Left lung (tissue), 10 donors: ENCODE measurements around the gene TMEM184B. TPM values are rescaled to one million over a fixed set of nuclear protein-coding genes. Genes with fewer than 3 reads are reported as not detected.

ENCODE experiments used
- ATAC-seq: fragments of 200-7000 bp; cut with Tn5 transposase; one replicate; pipeline ENCODE4 v1.9.1; 2020; ENCODE audit warnings: moderate library complexity
- DNase-seq, 4 donors: peaks; one replicate each; pipeline ENCODE4 v3.0.0-alpha.2; 2013 to 2020
- H3K27ac ChIP-seq, 2 donors: fragments of 200-600 bp; sonication (generic) in 1 of 2; one replicate each; pipeline versions ENCODE4 v1.5.0 to v1.8.0; 2020 to 2021
- H3K27me3 ChIP-seq, 2 donors: fragments of 200-600 bp; sonication (generic) in 1 of 2; one replicate each; pipeline versions ENCODE4 v1.5.0 to v1.8.0; 2020 to 2021
- H3K36me3 ChIP-seq, 2 donors: fragments of 200-600 bp; sonication (generic) in 1 of 2; one replicate each; pipeline versions ENCODE4 v1.5.0 to v1.8.0; 2020 to 2021
- H3K4me1 ChIP-seq, 2 donors: fragments of 200-600 bp; one replicate each; pipeline ENCODE4 v1.8.0; 2021
- H3K4me3 ChIP-seq, 2 donors: fragments of 200-600 bp; sonication (generic) in 1 of 2; one replicate each; pipeline versions ENCODE4 v1.5.0 to v1.8.0; 2020 to 2021; ENCODE audit warnings: mild to moderate bottlenecking in 1 of 2
- H3K9me3 ChIP-seq, 2 donors: fragments of 200-600 bp; sonication (generic) in 1 of 2; one replicate each; pipeline versions ENCODE4 v1.5.0 to v1.8.0; 2020 to 2021
- CTCF ChIP-seq, 2 donors: fragments of 200-600 bp; sonication (generic) in 1 of 2; IDR thresholded peaks; one replicate each; pipeline versions ENCODE4 v1.5.0 to v1.8.0; 2021; ENCODE audit warnings: antibody characterized with exemption in 2 of 2
- intact Hi-C, 2 donors: fragments of 100-400 bp; cut with DNase I; formaldehyde crosslinking; loops; one replicate each; pipeline versions ENCODE4 v1.11.2 to v1.14.2; 2022
- polyA plus RNA-seq, 6 donors: library from polyadenylated mRNA; unstranded; fragments of 120-200 nt; gene quantifications; one replicate each; pipeline ENCODE4 v1.2.1, GENCODE V29; 2013; ENCODE audit not compliant: insufficient read length in 6 of 6
- total RNA-seq, 2 donors: library from RNA; stranded (reverse); fragmentation: NEBNext Ultra II Directional; extraction: Animal tissue kit (Norgen Biotek cat#: 25700); gene quantifications; one replicate each; pipeline ENCODE4 v1.2.1, GENCODE V29; 2021
- donor health status: DM: no; HTN: yes; CAD: no.
- donor health status: DM: no; HTN: no; CAD: no.

TMEM184B gene
- total and polyA plus RNA-seq, 8 donors = 33.7 to 98.3 (median 39.8) TPM

- H3K27ac ChIP-seq = peak overlapping the region; percentile 95
- no peaks in the 10 kb centered on the region for H3K27me3 ChIP-seq
- peaks cover 20 to 38% of the 10 kb centered on the region in 2 donors for H3K4me1 ChIP-seq
- H3K4me3 ChIP-seq = peak overlapping the region; percentile 71 to 79
- H3K36me3 ChIP-seq = no peaks in the 10 kb centered on the region
- no peaks in the 10 kb centered on the region for H3K9me3 ChIP-seq
- DNase-seq (peak; percentile 84 to 95 (median 91)), ATAC-seq (peak; percentile 63)
- TF ChIP-seq CTCF (IDR thresholded peaks at IDR 0.05) = peak in 1 of 2 donors; percentile 32
- intact Hi-C loops = no loop called here
Measured at GRCh38 chr22:38202437-38203089, 70.2 kb downstream of the TMEM184B start.

GRCh38 chr22:38201711-38202436 lies 70.9 kb downstream of the TMEM184B start, which contains the start of gene MAFF:
Gene MAFF (plus strand): TSS chr22:38201994. CDS start chr22:38213854, 11,860 bp downstream.
- peak within 1 kb of the TSS; percentile 71 to 79 for H3K4me3 ChIP-seq
- intact Hi-C loops = no loop called here
- ATAC-seq (peak; percentile 80), DNase-seq (peak; percentile 95 to 98 (median 98))
- H3K9me3 ChIP-seq = no peaks in the 10 kb centered on the region
- no peaks in the 10 kb centered on the region for H3K36me3 ChIP-seq
- peaks cover 20 to 38% of the 10 kb centered on the region in 2 donors for H3K4me1 ChIP-seq
- no peak for TF ChIP-seq CTCF (IDR thresholded peaks at IDR 0.05)
- no peaks in the 10 kb centered on the region for H3K27me3 ChIP-seq
- peak within 1 kb of the TSS; percentile 95 for H3K27ac ChIP-seq

- Histone ChIP-seq H3K27ac (peak overlapping the region; percentile 95), H3K4me3 (peak overlapping the region; percentile 71 to 79), H3K36me3 (no peaks in the 10 kb centered on the region), H3K4me1 (peaks cover 20 to 38% of the 10 kb centered on the region in 2 donors), H3K9me3 (no peaks in the 10 kb centered on the region), H3K27me3 (no peaks in the 10 kb centered on the region)
- no peak for TF ChIP-seq CTCF (IDR thresholded peaks at IDR 0.05)
- no peak for ATAC-seq
- DNase-seq = peak in 1 of 4 donors; percentile 64
- intact Hi-C loops = no loop called here
Measured at GRCh38 chr22:38201371-38201710, 71.5 kb downstream of the TMEM184B start.

GRCh38 chr22:38199826-38200559 lies 72.8 kb downstream of the TMEM184B start:
- TF ChIP-seq CTCF (IDR thresholded peaks at IDR 0.05) = no peak
- Histone ChIP-seq H3K9me3 (no peaks in the 10 kb centered on the region), H3K4me3 (no peak overlapping the region), H3K27me3 (no peaks in the 10 kb centered on the region), H3K36me3 (no peaks in the 10 kb centered on the region), H3K27ac (no peak overlapping the region), H3K4me1 (peaks cover 14 to 28% of the 10 kb centered on the region in 2 donors)
- intact Hi-C loops = no loop called here
- DNase-seq (no peak), ATAC-seq (no peak)
